MV-4-11 (cell line): Measurements from ENCODE around the gene RASIP1.

ENCODE experiments used
- DNase-seq: peaks from one replicate; lab custom pipeline; 2025; lab: John Stamatoyannopoulos, UW

Gene RASIP1

GRCh38 chr19:48674216-48674809 is 66.1 kb downstream of the RASIP1 start:
- no peak for DNase-seq

DNA sequence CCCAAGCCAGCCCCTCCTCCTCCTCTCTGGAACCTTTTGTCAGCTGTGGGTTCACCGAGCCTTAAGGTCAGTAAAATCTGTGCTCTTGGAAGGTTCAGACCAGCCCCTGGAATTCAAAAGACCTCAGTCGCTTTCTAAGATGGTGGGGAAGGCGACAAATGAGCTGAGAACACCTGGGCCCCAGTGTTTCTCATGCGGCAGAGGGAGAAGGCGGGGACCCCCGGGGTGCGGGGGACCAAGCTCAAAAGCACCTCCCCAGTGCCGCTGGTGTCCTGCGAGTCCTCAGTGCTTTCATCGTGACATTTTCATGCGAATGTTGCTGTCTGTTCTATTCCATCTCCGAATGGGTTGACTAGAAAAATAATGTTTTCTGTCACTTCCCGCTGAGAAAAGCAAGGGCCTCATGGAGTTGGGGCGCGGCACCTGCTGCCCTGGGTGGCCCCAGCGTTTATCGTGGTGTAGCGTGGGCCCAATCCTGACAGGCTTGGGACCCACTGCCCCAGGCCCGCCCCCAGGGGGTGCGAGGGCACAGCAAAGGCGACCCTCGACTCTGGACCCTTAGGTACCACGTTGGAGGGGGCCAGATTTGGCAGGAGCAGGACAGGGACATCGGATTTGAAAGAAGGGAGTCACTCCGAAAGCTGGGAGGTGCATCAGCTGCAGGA is 66.8 kb downstream of the RASIP1 start:
- DNase-seq = no peak

- DNase-seq = no peak
Measured at GRCh38 chr19:48672994-48673393, 67.4 kb downstream of the RASIP1 start, which contains the start of gene NTN5. Gene NTN5, minus strand, starts transcription at chr19:48673017. Its CDS starts 2,031 bp downstream, at chr19:48670986.

- DNase-seq = no peak
Measured at GRCh38 chr19:48671446-48671995, 68.9 kb downstream of the RASIP1 start.

DNA sequence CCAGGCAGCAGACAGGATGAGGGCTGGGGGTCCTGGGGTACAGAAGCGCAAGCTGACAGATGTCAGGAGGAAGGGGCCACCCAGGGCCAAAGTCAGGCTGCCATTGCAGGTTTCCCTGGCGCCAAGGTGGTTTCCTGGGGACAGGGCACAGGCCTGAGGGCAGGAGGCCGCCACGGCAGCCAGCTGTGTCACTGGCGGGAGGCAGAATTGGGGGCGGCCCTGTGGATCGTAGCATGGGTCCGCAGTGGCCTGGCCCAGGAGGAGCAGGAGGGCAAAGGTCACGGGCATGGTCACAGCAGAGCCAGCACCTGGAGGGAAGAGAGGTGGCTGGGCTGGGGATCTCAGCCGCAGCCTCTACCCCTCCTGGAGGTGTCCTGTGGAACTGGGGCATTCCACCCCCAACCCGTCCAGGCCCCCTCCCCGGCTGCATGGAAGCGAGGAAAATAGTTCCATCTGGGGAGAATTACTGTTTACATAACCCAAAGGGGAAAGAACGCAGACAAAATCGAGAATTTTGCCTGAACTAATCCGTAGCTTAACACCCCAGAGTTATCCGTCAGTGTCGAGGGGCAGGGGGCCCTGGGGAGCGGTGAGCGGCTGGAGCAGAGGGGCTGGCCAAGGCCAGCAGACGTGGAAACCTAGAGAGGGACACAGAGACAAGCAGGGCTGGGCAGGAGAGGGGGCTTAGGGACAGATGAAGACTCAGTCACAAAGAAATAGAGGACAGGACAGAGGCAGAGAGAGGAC is 69.5 kb downstream of the RASIP1 start:
- no peak for DNase-seq
